Adrenal gland (tissue), 5 donors: Measurements from ENCODE around the gene ADARB2.

Experiments used
- CTCF ChIP-seq, 6 experiments: fragments of 450-650 bp in 4 of 6; fragments of 200-600 bp in 2 of 6; sonication (generic) in 1 of 6; IDR thresholded peaks; 1 replicate in 5 of 6; 2 replicates in 1 of 6; pipeline versions ENCODE4 v1.5.1 to v1.8.0; 2016 to 2021; ENCODE audit warnings: antibody characterized with exemption in 6 of 6, mild to moderate bottlenecking in 2 of 6, moderate library complexity in 1 of 6
- POLR2A ChIP-seq, 2 donors: fragments of 450-650 bp; IDR thresholded peaks; one replicate each; pipeline ENCODE4 v1.6.1; 2017; ENCODE audit warnings: antibody characterized with exemption in 2 of 2, mild to moderate bottlenecking in 2 of 2, moderate library complexity in 1 of 2
- donor health status: DM: no; HTN: no; CAD: no.

GRCh38 chr10:1366322-1366691 lies 371.0 kb downstream of the ADARB2 start:
- TF ChIP-seq CTCF (IDR thresholded peaks at IDR 0.05) = no peak
- TF ChIP-seq POLR2A (IDR thresholded peaks at IDR 0.05) = no peak
